K562 (cell line): ENCODE data around the gene NPAS3. TPM values are rescaled to one million over a fixed set of nuclear protein-coding genes. Genes with fewer than 3 reads are reported as not detected.

ENCODE experiments used
- ATAC-seq: fragments of 200-7000 bp; cut with Tn5 transposase; 3 replicates; pipeline ENCODE4 v1.9.1; 2020; ENCODE audit warnings: moderate library complexity
- BruUV-seq: library from RNA; stranded (reverse); fragments of 400-500 nt; replicated peaks from 2 replicates; lab custom pipeline; 2021; lab: Mats Ljungman, UMichigan
- CTCF ChIA-PET: fragments of 300-600 bp; formaldehyde crosslinking; extraction: SDS; loops from one replicate; lab custom pipeline; 2021; ENCODE audit warnings: low intra/inter-chr PET ratio; lab: Yijun Ruan, JAX
- POLR2A ChIA-PET: fragments of 300-600, 350-650 bp; sonication (Branson Sonifier 250); formaldehyde crosslinking; extraction: SDS; loops from one replicate; lab custom pipeline; 2021; ENCODE audit warnings: antibody characterized with exemption, inconsistent platforms; lab: Yijun Ruan, JAX
- DNase-seq, 4 experiments: peaks; one replicate each; pipeline versions ENCODE4 v3.0.0 to v3.0.0-alpha.2; 2011 to 2018; ENCODE audit warnings: low spot score in 3 of 4, mixed read lengths in 3 of 4; ENCODE audit errors: extremely low read depth in 1 of 4
- FAIRE-seq: peaks from 2 replicates; lab custom pipeline; 2011; peaks lifted over from hg19 to GRCh38; lab: Jason Lieb, UNC
- H2AFZ ChIP-seq: 2 replicates; pipeline ENCODE4 v1.6.0; 2011; ENCODE audit warnings: low read depth, low read length, control low read depth, inconsistent platforms
- H3K27ac ChIP-seq: fragments of 200-600 bp; 3 replicates; pipeline ENCODE4 v1.8.0; 2011; ENCODE audit warnings: low read depth, mild to moderate bottlenecking, control low read depth, inconsistent platforms, low read length, moderate library complexity, mixed read lengths; ENCODE audit errors: extremely low read depth
- H3K27me3 ChIP-seq, 2 experiments: fragments of 300-600 bp in 1 of 2; 2 replicates in 1 of 2; 3 replicates in 1 of 2; pipeline versions ENCODE4 v1.6.0 to v1.8.0; 2011; ENCODE audit warnings: inconsistent platforms in 2 of 2, low read length in 2 of 2, mild to moderate bottlenecking in 1 of 2, mixed read lengths in 1 of 2, moderate library complexity in 1 of 2; ENCODE audit not compliant: control insufficient read depth in 2 of 2, insufficient read depth in 2 of 2
- H3K36me3 ChIP-seq: fragments of 300-600 bp; 3 replicates; pipeline ENCODE4 v1.8.0; 2011; ENCODE audit warnings: mild to moderate bottlenecking, low read length, inconsistent platforms; ENCODE audit not compliant: control insufficient read depth, insufficient read depth
- H3K4me1 ChIP-seq, 2 experiments: fragments of 200-600 bp in 1 of 2; replicated peaks in 1 of 2; 2 replicates in 1 of 2; 3 replicates in 1 of 2; pipeline versions ENCODE4 v1.5.1 to v1.8.0; 2011; ENCODE audit warnings: inconsistent platforms in 2 of 2, low read length in 2 of 2, mild to moderate bottlenecking in 1 of 2, mixed read lengths in 1 of 2, moderate library complexity in 1 of 2; ENCODE audit not compliant: control insufficient read depth in 2 of 2, insufficient read depth in 2 of 2
- H3K4me2 ChIP-seq: 2 replicates; pipeline ENCODE4 v1.6.1; 2011; ENCODE audit warnings: low read length, control low read depth, inconsistent platforms, mixed read lengths; ENCODE audit not compliant: insufficient read depth
- H3K4me3 ChIP-seq: fragments of 200-600 bp; sonication (generic), shearing (Covaris generic); 2 replicates; pipeline ENCODE4 v1.5.1; 2016; ENCODE audit warnings: control low read depth, inconsistent platforms
- H3K79me2 ChIP-seq: fragments of 200-600 bp; 3 replicates; pipeline ENCODE4 v1.8.0; 2011; ENCODE audit warnings: low read length, inconsistent platforms; ENCODE audit not compliant: control insufficient read depth, insufficient read depth
- H3K9ac ChIP-seq, 2 experiments: 2 replicates each; pipeline versions ENCODE4 v1.6.0 to v1.6.1; 2011; ENCODE audit warnings: low read depth in 2 of 2, low read length in 2 of 2, control low read depth in 1 of 2, inconsistent platforms in 1 of 2, mild to moderate bottlenecking in 1 of 2, mixed read lengths in 1 of 2; ENCODE audit not compliant: insufficient read depth in 1 of 2
- H3K9me1 ChIP-seq: one replicate; pipeline ENCODE4 v1.6.0; 2011; ENCODE audit warnings: inconsistent platforms, mild to moderate bottlenecking, low read length, moderate library complexity; ENCODE audit not compliant: control insufficient read depth, insufficient read depth
- H3K9me3 ChIP-seq: replicated peaks from 2 replicates; pipeline ENCODE4 v1.5.1; 2011; ENCODE audit warnings: low read depth, low read length, inconsistent platforms; ENCODE audit not compliant: control insufficient read depth, insufficient read depth
- H4K20me1 ChIP-seq: replicated peaks from 2 replicates; pipeline ENCODE4 v1.6.1; 2011; ENCODE audit warnings: low read length, inconsistent platforms, mixed read lengths; ENCODE audit not compliant: control insufficient read depth, insufficient read depth
- ATF6 ChIP-seq: sonication (generic); formaldehyde crosslinking; IDR thresholded peaks from 2 replicates; pipeline ENCODE4 v1.4.0; 2020; ENCODE audit warnings: mild to moderate bottlenecking, missing genetic modification reagents
- CSDE1 ChIP-seq, 2 experiments: fragments of 450-650 bp; IDR thresholded peaks; 2 replicates each; pipeline ENCODE4 v1.6.1; 2016; ENCODE audit warnings: mild to moderate bottlenecking in 1 of 2
- E2F3 ChIP-seq: fragments of 250-450 bp; sonication (Bioruptor Pico); IDR thresholded peaks from 2 replicates; pipeline ENCODE4 v1.4.0; 2020; ENCODE audit warnings: mild to moderate bottlenecking
- FOXP1 ChIP-seq: sonication (generic); formaldehyde crosslinking; IDR thresholded peaks from 2 replicates; pipeline ENCODE4 v1.8.0; 2022; ENCODE audit warnings: mild to moderate bottlenecking, missing genetic modification reagents
- MAFF ChIP-seq: IDR thresholded peaks from 2 replicates; pipeline ENCODE4 v1.6.1; 2012; ENCODE audit warnings: low read length, improper control_type of control experiment
- MECOM ChIP-seq: fragments of 250-450 bp; sonication (Bioruptor Pico); IDR thresholded peaks from 2 replicates; pipeline ENCODE4 v1.8.0; 2022; ENCODE audit warnings: inconsistent platforms
- NCOA4 ChIP-seq: fragments of 450-650 bp; IDR thresholded peaks from 2 replicates; pipeline ENCODE4 v1.6.1; 2018; ENCODE audit warnings: mild to moderate bottlenecking; ENCODE audit not compliant: partially characterized antibody
- ZNF232 ChIP-seq: sonication (generic); formaldehyde crosslinking; IDR thresholded peaks from 2 replicates; pipeline ENCODE4 v1.8.0; 2022; ENCODE audit warnings: mild to moderate bottlenecking, missing genetic modification reagents
- ZNF644 ChIP-seq: fragments of 200-800 bp; sonication (Bioruptor generic); IDR thresholded peaks from 2 replicates; pipeline ENCODE4 v1.6.1; 2016; ENCODE audit warnings: low read depth, missing genetic modification characterization, missing compliant biosample characterization
- ZNF75A ChIP-seq: fragments of 450-650 bp; formaldehyde crosslinking; IDR thresholded peaks from 2 replicates; pipeline ENCODE4 v1.4.0; 2020; ENCODE audit warnings: mild to moderate bottlenecking
- ZNF766 ChIP-seq: fragments of 200-800 bp; sonication (Bioruptor generic); conservative IDR thresholded peaks from 2 replicates; pipeline ENCODE4 v1.6.1; 2016; ENCODE audit warnings: missing genetic modification characterization, missing compliant biosample characterization
- WGBS: fragments of 100-300 bp; shearing (Covaris generic); methylation state at CpG from one replicate; pipeline ENCODE4 v1.1.6; 2016; ENCODE audit warnings: low coverage, mixed read lengths; ENCODE audit not compliant: insufficient coverage; ENCODE audit errors: missing lambda C conversion rate; 5-methylcytosine and 5-hydroxymethylcytosine counted together
- in situ Hi-C: fragments of 300-500 bp; cut with MboI; formaldehyde crosslinking; loops from 4 replicates; pipeline ENCODE4 v1.15.0; 2018; ENCODE audit warnings: inconsistent platforms, mixed read lengths
- intact Hi-C: fragments of 100-400 bp; cut with micrococcal nuclease; formaldehyde crosslinking; loops from 2 replicates; pipeline ENCODE4 v1.14.2; 2022
- polyA plus RNA-seq, 8 experiments: library from polyadenylated mRNA; depleted of rRNA in 4 of 8; stranded (reverse) in 5 of 8; unstranded in 3 of 8; fragments of >200 nt; fragmentation: Nextera tagmentation in 2 of 8; fragmentation: Illumina TruSeq in 1 of 8; extraction: Ambion mirVana in 2 of 8; extraction: Trizol in 1 of 8; gene quantifications; 2 replicates each; pipeline versions ENCODE4 v1.2.1 to v1.2.3, GENCODE V29; 2011 to 2014; ENCODE audit warnings: inconsistent platforms in 1 of 8, missing spikeins in 1 of 8
- total RNA-seq, 7 experiments: library from RNA; depleted of rRNA in 6 of 7; stranded (reverse); fragments of >200 nt in 6 of 7; fragmentation: Illumina TruSeq in 2 of 7; extraction: Trizol in 2 of 7; gene quantifications; 2 replicates each; pipeline versions ENCODE4 v1.2.1 to v1.2.3, GENCODE V29; 2011 to 2021; ENCODE audit warnings: low replicate concordance in 1 of 7

The NPAS3 gene
- total and polyA plus RNA-seq, 9 of the 15 experiments (the other 6 are each of a cell fraction or from before 2014, with no cell fraction given), result 0.04 TPM; not detected in 8

GRCh38 chr14:33163109-33163508 is 224.4 kb downstream of the NPAS3 start:
- H3K36me3 ChIP-seq, result no peaks in the 10 kb centered on the region
- no peaks in the 10 kb centered on the region for H3K4me1 ChIP-seq
- BruUV-seq, result no TSS peak
- intact Hi-C loops (no loop called here), in situ Hi-C loops (no loop called here)
- 0 out of 5 replicates have a peak, but pooled peaks cover 0 to 5% of the 10 kb centered on the region in 2 experiments for H3K27me3 ChIP-seq
- no peak for FAIRE-seq
- WGBS, result 0% methylated on average over 5 of the region's 5 CpGs
- H3K4me2 ChIP-seq, result no peak overlapping the region
- H3K4me3 ChIP-seq, result no peak overlapping the region
- no peaks in the 10 kb centered on the region for H3K79me2 ChIP-seq
- ATAC-seq, result no peak
- H3K27ac ChIP-seq, result no peak overlapping the region
- no peak overlapping the region for H3K9ac ChIP-seq
- ChIA-PET POLR2A (no interaction called here), CTCF (no interaction called here)
- H4K20me1 ChIP-seq, result no peaks in the 10 kb centered on the region
- no peaks in the 10 kb centered on the region for H3K9me1 ChIP-seq
- no peak overlapping the region for H2AFZ ChIP-seq
- no peak for TF ChIP-seq CSDE1 (IDR thresholded peaks at IDR 0.05)
- TF ChIP-seq MAFF, result no peak
- no peak for TF ChIP-seq ZNF766 (CRISPR knock-in tag)
- TF ChIP-seq FOXP1 (CRISPR knock-in tag), result no peak
- no peak for TF ChIP-seq E2F3 (CRISPR knock-in tag)
- no peak for TF ChIP-seq ZNF644 (tag)
- no peak for TF ChIP-seq ZNF232
- no peak for TF ChIP-seq MECOM (CRISPR knock-in tag)
- no peak for TF ChIP-seq ZNF75A (CRISPR knock-in tag)
- TF ChIP-seq ATF6 (CRISPR knock-in tag), result no peak
- TF ChIP-seq NCOA4, result no peak
- no peak for DNase-seq
- H3K9me3 ChIP-seq, result no peaks in the 10 kb centered on the region
